GM12878 (cell line): Measurements from ENCODE around the gene SLC16A9.

Source experiments
- BHLHE40 ChIP-seq, 2 experiments: fragments of 450-650 bp in 1 of 2; IDR thresholded peaks; 2 replicates each; pipeline ENCODE4 v1.6.1; 2011 to 2017; ENCODE audit warnings: low read depth in 2 of 2, borderline replicate concordance in 1 of 2, improper control_type of control experiment in 1 of 2, low read length in 1 of 2, mild to moderate bottlenecking in 1 of 2
- CREB1 ChIP-seq: IDR thresholded peaks from 2 replicates; pipeline ENCODE4 v1.6.1; 2012; ENCODE audit warnings: low read depth, mild to moderate bottlenecking, inconsistent platforms
- CUX1 ChIP-seq: IDR thresholded peaks from 2 replicates; pipeline ENCODE4 v1.6.1; 2012; ENCODE audit warnings: improper control_type of control experiment, low read depth, low read length; ENCODE audit not compliant: insufficient replicate concordance
- EED ChIP-seq: sonication (generic); IDR thresholded peaks from 2 replicates; pipeline ENCODE4 v1.6.1; 2016; ENCODE audit warnings: antibody characterized with exemption, low read depth
- EZH2 ChIP-seq: IDR thresholded peaks from 2 replicates; pipeline ENCODE4 v1.6.1; 2012; ENCODE audit warnings: low read depth, mild to moderate bottlenecking, control low read depth, inconsistent platforms, low read length, borderline replicate concordance; ENCODE audit not compliant: control insufficient read depth
- PRDM15 ChIP-seq: fragments of 450-650 bp; formaldehyde crosslinking; IDR thresholded peaks from 2 replicates; pipeline ENCODE4 v1.4.0; 2020; ENCODE audit warnings: mild to moderate bottlenecking, moderate library complexity
- RAD21 ChIP-seq: IDR thresholded peaks from 2 replicates; pipeline ENCODE4 v1.6.1; 2011; ENCODE audit warnings: mild to moderate bottlenecking, low read depth, low read length, moderate library complexity; ENCODE audit not compliant: insufficient read depth
- SMC3 ChIP-seq: IDR thresholded peaks from 2 replicates; pipeline ENCODE4 v1.6.1; 2011; ENCODE audit warnings: low read length, improper control_type of control experiment, borderline replicate concordance
- STAT1 ChIP-seq: fragments of 450-650 bp; conservative IDR thresholded peaks from 2 replicates; pipeline ENCODE4 v1.6.1; 2014; ENCODE audit warnings: antibody characterized with exemption, mild to moderate bottlenecking
- SUZ12 ChIP-seq: fragments of 200-600 bp; sonication (generic); IDR thresholded peaks from one replicate; pipeline ENCODE4 v1.6.1; 2018; ENCODE audit warnings: antibody characterized with exemption, mild to moderate bottlenecking; ENCODE audit not compliant: unreplicated experiment
- ZBED1 ChIP-seq: IDR thresholded peaks from 2 replicates; pipeline ENCODE4 v1.6.1; 2016; ENCODE audit warnings: borderline replicate concordance
- TF ChIP-seq, protein P1 (sequence below), 3 experiments: IDR thresholded peaks in 2 of 3; conservative IDR thresholded peaks in 1 of 3; 2 replicates each; pipeline ENCODE4 v1.5.1; 2011; ENCODE audit warnings: low read depth in 3 of 3, low read length in 3 of 3, mild to moderate bottlenecking in 3 of 3, control low read depth in 2 of 3, moderate library complexity in 2 of 3, inconsistent platforms in 1 of 3, mixed read lengths in 1 of 3; ENCODE audit not compliant: control insufficient read depth in 2 of 3, insufficient read depth in 1 of 3; ENCODE audit errors: extremely low read depth in 1 of 3
- TF ChIP-seq, protein P2 (sequence below): IDR thresholded peaks from 2 replicates; pipeline ENCODE4 v1.6.1; 2012; ENCODE audit warnings: mild to moderate bottlenecking, low read depth, low read length
- TF ChIP-seq, protein P3 (sequence below): IDR thresholded peaks from 2 replicates; pipeline ENCODE4 v1.6.1; 2011; ENCODE audit warnings: low read depth, low read length, improper control_type of control experiment, borderline replicate concordance

DNA sequence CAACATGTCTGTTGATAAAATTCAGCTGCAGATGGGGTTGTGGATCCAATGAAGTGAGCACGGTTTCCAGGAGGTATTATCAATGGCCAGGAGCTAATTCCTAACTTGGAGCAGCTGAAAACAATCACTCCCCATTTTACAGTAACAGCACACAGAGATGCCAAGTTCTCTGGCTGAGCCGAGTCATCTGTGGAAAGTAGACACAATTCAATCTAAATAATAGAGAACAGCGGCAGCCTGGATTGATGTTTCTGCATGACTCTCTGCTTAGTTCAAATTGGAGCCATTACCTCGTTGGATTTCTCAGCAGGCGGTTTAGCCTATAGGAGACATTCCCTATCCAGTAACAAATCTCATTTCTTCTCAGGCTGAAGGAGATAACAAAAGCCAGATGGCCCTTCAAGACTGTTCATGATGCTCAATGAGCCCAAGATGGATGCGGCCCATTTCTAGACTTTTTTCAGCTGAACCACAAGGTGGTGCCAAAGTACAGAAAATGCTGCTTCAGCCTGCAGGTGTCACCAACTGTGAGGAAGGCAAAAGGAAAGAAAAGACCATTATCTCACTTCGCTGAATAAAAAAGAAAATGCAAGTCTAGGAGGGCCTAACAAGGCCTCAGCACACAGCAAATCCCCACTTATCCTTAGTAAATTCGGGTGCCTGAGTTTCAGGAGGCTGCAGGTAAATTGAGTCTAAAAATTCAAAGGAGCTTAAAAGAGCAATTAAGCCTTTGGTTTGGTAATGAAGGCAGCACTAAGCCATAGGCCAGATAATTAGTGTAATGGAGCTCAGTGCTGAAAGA lies 83.7 kb downstream of the SLC16A9 start:
- TF ChIP-seq BHLHE40 (IDR thresholded peaks at IDR 0.05; ENCODE audit: borderline replicate concordance in 1 of 2, low read depth in 2 of 2, low read length in 1 of 2) (no peak), CREB1 (no peak), PRDM15 (CRISPR knock-in tag) (no peak), CUX1 (no peak), SUZ12 (no peak), ZBED1 (no peak), RAD21 (peak; percentile 100), EZH2 (no peak), EED (no peak), STAT1 (no peak), SMC3 (peak; percentile 97)
- TF ChIP-seq, protein P1, sequence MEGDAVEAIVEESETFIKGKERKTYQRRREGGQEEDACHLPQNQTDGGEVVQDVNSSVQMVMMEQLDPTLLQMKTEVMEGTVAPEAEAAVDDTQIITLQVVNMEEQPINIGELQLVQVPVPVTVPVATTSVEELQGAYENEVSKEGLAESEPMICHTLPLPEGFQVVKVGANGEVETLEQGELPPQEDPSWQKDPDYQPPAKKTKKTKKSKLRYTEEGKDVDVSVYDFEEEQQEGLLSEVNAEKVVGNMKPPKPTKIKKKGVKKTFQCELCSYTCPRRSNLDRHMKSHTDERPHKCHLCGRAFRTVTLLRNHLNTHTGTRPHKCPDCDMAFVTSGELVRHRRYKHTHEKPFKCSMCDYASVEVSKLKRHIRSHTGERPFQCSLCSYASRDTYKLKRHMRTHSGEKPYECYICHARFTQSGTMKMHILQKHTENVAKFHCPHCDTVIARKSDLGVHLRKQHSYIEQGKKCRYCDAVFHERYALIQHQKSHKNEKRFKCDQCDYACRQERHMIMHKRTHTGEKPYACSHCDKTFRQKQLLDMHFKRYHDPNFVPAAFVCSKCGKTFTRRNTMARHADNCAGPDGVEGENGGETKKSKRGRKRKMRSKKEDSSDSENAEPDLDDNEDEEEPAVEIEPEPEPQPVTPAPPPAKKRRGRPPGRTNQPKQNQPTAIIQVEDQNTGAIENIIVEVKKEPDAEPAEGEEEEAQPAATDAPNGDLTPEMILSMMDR (IDR thresholded peaks at IDR 0.05 in 2 of 3, conservative IDR thresholded peaks at IDR 0.05 in 1 of 3; ENCODE audit: control insufficient read depth in 2 of 3, extremely low read depth in 1 of 3, insufficient read depth in 1 of 3, low read depth in 3 of 3, low read length in 3 of 3) = peak; percentile 66 to 93 (median 80); a peak in 5 of 6 replicates
- TF ChIP-seq, protein P2, sequence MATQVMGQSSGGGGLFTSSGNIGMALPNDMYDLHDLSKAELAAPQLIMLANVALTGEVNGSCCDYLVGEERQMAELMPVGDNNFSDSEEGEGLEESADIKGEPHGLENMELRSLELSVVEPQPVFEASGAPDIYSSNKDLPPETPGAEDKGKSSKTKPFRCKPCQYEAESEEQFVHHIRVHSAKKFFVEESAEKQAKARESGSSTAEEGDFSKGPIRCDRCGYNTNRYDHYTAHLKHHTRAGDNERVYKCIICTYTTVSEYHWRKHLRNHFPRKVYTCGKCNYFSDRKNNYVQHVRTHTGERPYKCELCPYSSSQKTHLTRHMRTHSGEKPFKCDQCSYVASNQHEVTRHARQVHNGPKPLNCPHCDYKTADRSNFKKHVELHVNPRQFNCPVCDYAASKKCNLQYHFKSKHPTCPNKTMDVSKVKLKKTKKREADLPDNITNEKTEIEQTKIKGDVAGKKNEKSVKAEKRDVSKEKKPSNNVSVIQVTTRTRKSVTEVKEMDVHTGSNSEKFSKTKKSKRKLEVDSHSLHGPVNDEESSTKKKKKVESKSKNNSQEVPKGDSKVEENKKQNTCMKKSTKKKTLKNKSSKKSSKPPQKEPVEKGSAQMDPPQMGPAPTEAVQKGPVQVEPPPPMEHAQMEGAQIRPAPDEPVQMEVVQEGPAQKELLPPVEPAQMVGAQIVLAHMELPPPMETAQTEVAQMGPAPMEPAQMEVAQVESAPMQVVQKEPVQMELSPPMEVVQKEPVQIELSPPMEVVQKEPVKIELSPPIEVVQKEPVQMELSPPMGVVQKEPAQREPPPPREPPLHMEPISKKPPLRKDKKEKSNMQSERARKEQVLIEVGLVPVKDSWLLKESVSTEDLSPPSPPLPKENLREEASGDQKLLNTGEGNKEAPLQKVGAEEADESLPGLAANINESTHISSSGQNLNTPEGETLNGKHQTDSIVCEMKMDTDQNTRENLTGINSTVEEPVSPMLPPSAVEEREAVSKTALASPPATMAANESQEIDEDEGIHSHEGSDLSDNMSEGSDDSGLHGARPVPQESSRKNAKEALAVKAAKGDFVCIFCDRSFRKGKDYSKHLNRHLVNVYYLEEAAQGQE = no peak
- TF ChIP-seq, protein P3, sequence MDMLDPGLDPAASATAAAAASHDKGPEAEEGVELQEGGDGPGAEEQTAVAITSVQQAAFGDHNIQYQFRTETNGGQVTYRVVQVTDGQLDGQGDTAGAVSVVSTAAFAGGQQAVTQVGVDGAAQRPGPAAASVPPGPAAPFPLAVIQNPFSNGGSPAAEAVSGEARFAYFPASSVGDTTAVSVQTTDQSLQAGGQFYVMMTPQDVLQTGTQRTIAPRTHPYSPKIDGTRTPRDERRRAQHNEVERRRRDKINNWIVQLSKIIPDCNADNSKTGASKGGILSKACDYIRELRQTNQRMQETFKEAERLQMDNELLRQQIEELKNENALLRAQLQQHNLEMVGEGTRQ = no peak
